CD1c-positive myeloid dendritic cell (primary cell): ENCODE data around the gene ENTPD1.
A peak's percentile ranks its signal among the peaks of the same experiment; 100 is the strongest.

Experiments used
- DNase-seq: peaks from one replicate; pipeline ENCODE4 v3.0.0-alpha.2; 2016; ENCODE audit errors: extremely low spot score

ENTPD1 gene

GRCh38 chr10:95832216-95833041 lies 76.5 kb downstream of the ENTPD1 start:
- peak; percentile 44 for DNase-seq

- DNase-seq = no peak
Observed at GRCh38 chr10:95833042-95833610, 77.2 kb downstream of the ENTPD1 start.

GRCh38 chr10:95834406-95834805 lies 78.4 kb downstream of the ENTPD1 start:
- DNase-seq = no peak

- DNase-seq = no peak
Observed at GRCh38 chr10:95835149-95835860, 79.3 kb downstream of the ENTPD1 start.

- DNase-seq = no peak
Observed at GRCh38 chr10:95835911-95836310, 79.9 kb downstream of the ENTPD1 start.

- no peak for DNase-seq
Observed at GRCh38 chr10:95836610-95837355, 80.8 kb downstream of the ENTPD1 start.

- DNase-seq = no peak
Observed at GRCh38 chr10:95837356-95837776, 81.4 kb downstream of the ENTPD1 start.

- DNase-seq = peak; percentile 78
Observed at GRCh38 chr10:95837783-95838182, 81.8 kb downstream of the ENTPD1 start.

GRCh38 chr10:95840121-95840520 lies 84.2 kb downstream of the ENTPD1 start:
- DNase-seq = no peak

- DNase-seq = no peak
Observed at GRCh38 chr10:95840681-95841080, 84.7 kb downstream of the ENTPD1 start.

- DNase-seq = peak; percentile 82
Observed at GRCh38 chr10:95841661-95842498, 85.9 kb downstream of the ENTPD1 start.

- DNase-seq = no peak
Observed at GRCh38 chr10:95845411-95845810, 89.4 kb downstream of the ENTPD1 start.

- no peak for DNase-seq
Observed at GRCh38 chr10:95847007-95847406, 91.0 kb downstream of the ENTPD1 start.

- no peak for DNase-seq
Observed at GRCh38 chr10:95848841-95849240, 92.9 kb downstream of the ENTPD1 start.

- no peak for DNase-seq
Observed at GRCh38 chr10:95850791-95851190, 94.8 kb downstream of the ENTPD1 start.

GRCh38 chr10:95860166-95860940 lies 104.4 kb downstream of the ENTPD1 start:
- DNase-seq = no peak

- no peak for DNase-seq
Observed at GRCh38 chr10:95861386-95861785, 105.4 kb downstream of the ENTPD1 start.

GRCh38 chr10:95864906-95865813 lies 109.2 kb downstream of the ENTPD1 start:
- peak; percentile 63 for DNase-seq

- no peak for DNase-seq
Observed at GRCh38 chr10:95865814-95866466, 110.0 kb downstream of the ENTPD1 start.
